K562 (cell line): ENCODE measurements around the gene ANKS1B. TPM values are rescaled to one million over a fixed set of nuclear protein-coding genes. Genes with fewer than 3 reads are reported as not detected.

Experiments
- ATAC-seq: fragments of 200-7000 bp; cut with Tn5 transposase; 3 replicates; pipeline ENCODE4 v1.9.1; 2020; ENCODE audit warnings: moderate library complexity
- BruUV-seq: library from RNA; stranded (reverse); fragments of 400-500 nt; replicated peaks from 2 replicates; lab custom pipeline; 2021; lab: Mats Ljungman, UMichigan
- CTCF ChIA-PET: fragments of 300-600 bp; formaldehyde crosslinking; extraction: SDS; loops from one replicate; lab custom pipeline; 2021; ENCODE audit warnings: low intra/inter-chr PET ratio; lab: Yijun Ruan, JAX
- POLR2A ChIA-PET: fragments of 300-600, 350-650 bp; sonication (Branson Sonifier 250); formaldehyde crosslinking; extraction: SDS; loops from one replicate; lab custom pipeline; 2021; ENCODE audit warnings: antibody characterized with exemption, inconsistent platforms; lab: Yijun Ruan, JAX
- DNase-seq, 4 experiments: peaks; one replicate each; pipeline versions ENCODE4 v3.0.0 to v3.0.0-alpha.2; 2011 to 2018; ENCODE audit warnings: low spot score in 3 of 4, mixed read lengths in 3 of 4; ENCODE audit errors: extremely low read depth in 1 of 4
- FAIRE-seq: peaks from 2 replicates; lab custom pipeline; 2011; peaks lifted over from hg19 to GRCh38; lab: Jason Lieb, UNC
- H2AFZ ChIP-seq: 2 replicates; pipeline ENCODE4 v1.6.0; 2011; ENCODE audit warnings: low read depth, low read length, control low read depth, inconsistent platforms
- H3K27ac ChIP-seq: fragments of 200-600 bp; 3 replicates; pipeline ENCODE4 v1.8.0; 2011; ENCODE audit warnings: low read depth, mild to moderate bottlenecking, control low read depth, inconsistent platforms, low read length, moderate library complexity, mixed read lengths; ENCODE audit errors: extremely low read depth
- H3K27me3 ChIP-seq, 2 experiments: fragments of 300-600 bp in 1 of 2; 2 replicates in 1 of 2; 3 replicates in 1 of 2; pipeline versions ENCODE4 v1.6.0 to v1.8.0; 2011; ENCODE audit warnings: inconsistent platforms in 2 of 2, low read length in 2 of 2, mild to moderate bottlenecking in 1 of 2, mixed read lengths in 1 of 2, moderate library complexity in 1 of 2; ENCODE audit not compliant: control insufficient read depth in 2 of 2, insufficient read depth in 2 of 2
- H3K36me3 ChIP-seq: fragments of 300-600 bp; 3 replicates; pipeline ENCODE4 v1.8.0; 2011; ENCODE audit warnings: mild to moderate bottlenecking, low read length, inconsistent platforms; ENCODE audit not compliant: control insufficient read depth, insufficient read depth
- H3K4me1 ChIP-seq, 2 experiments: fragments of 200-600 bp in 1 of 2; replicated peaks in 1 of 2; 2 replicates in 1 of 2; 3 replicates in 1 of 2; pipeline versions ENCODE4 v1.5.1 to v1.8.0; 2011; ENCODE audit warnings: inconsistent platforms in 2 of 2, low read length in 2 of 2, mild to moderate bottlenecking in 1 of 2, mixed read lengths in 1 of 2, moderate library complexity in 1 of 2; ENCODE audit not compliant: control insufficient read depth in 2 of 2, insufficient read depth in 2 of 2
- H3K4me2 ChIP-seq: 2 replicates; pipeline ENCODE4 v1.6.1; 2011; ENCODE audit warnings: low read length, control low read depth, inconsistent platforms, mixed read lengths; ENCODE audit not compliant: insufficient read depth
- H3K4me3 ChIP-seq: fragments of 200-600 bp; sonication (generic), shearing (Covaris generic); 2 replicates; pipeline ENCODE4 v1.5.1; 2016; ENCODE audit warnings: control low read depth, inconsistent platforms
- H3K79me2 ChIP-seq: fragments of 200-600 bp; 3 replicates; pipeline ENCODE4 v1.8.0; 2011; ENCODE audit warnings: low read length, inconsistent platforms; ENCODE audit not compliant: control insufficient read depth, insufficient read depth
- H3K9ac ChIP-seq, 2 experiments: 2 replicates each; pipeline versions ENCODE4 v1.6.0 to v1.6.1; 2011; ENCODE audit warnings: low read depth in 2 of 2, low read length in 2 of 2, control low read depth in 1 of 2, inconsistent platforms in 1 of 2, mild to moderate bottlenecking in 1 of 2, mixed read lengths in 1 of 2; ENCODE audit not compliant: insufficient read depth in 1 of 2
- H3K9me1 ChIP-seq: one replicate; pipeline ENCODE4 v1.6.0; 2011; ENCODE audit warnings: inconsistent platforms, mild to moderate bottlenecking, low read length, moderate library complexity; ENCODE audit not compliant: control insufficient read depth, insufficient read depth
- H3K9me3 ChIP-seq: replicated peaks from 2 replicates; pipeline ENCODE4 v1.5.1; 2011; ENCODE audit warnings: low read depth, low read length, inconsistent platforms; ENCODE audit not compliant: control insufficient read depth, insufficient read depth
- H4K20me1 ChIP-seq: replicated peaks from 2 replicates; pipeline ENCODE4 v1.6.1; 2011; ENCODE audit warnings: low read length, inconsistent platforms, mixed read lengths; ENCODE audit not compliant: control insufficient read depth, insufficient read depth
- ARHGAP35 ChIP-seq: fragments of 450-650 bp; IDR thresholded peaks from 2 replicates; pipeline ENCODE4 v1.6.1; 2018; ENCODE audit not compliant: partially characterized antibody
- CCNT2 ChIP-seq: IDR thresholded peaks from 2 replicates; pipeline ENCODE4 v1.6.1; 2011; ENCODE audit warnings: borderline replicate concordance, low read depth, mild to moderate bottlenecking, moderate library complexity, mixed read lengths, low read length; ENCODE audit not compliant: insufficient read length; ENCODE audit errors: extremely low read depth
- CREBBP ChIP-seq: IDR thresholded peaks from one replicate; pipeline ENCODE4 v1.6.1; 2012; ENCODE audit warnings: low read depth, mild to moderate bottlenecking, control low read depth, inconsistent platforms, low read length
- HNRNPL ChIP-seq: fragments of 200-400 bp; formaldehyde crosslinking; IDR thresholded peaks from 2 replicates; pipeline ENCODE4 v1.6.1; 2017; ENCODE audit warnings: low read depth, mild to moderate bottlenecking, low read length
- JUN ChIP-seq, 2 experiments: sonication (generic) in 1 of 2; formaldehyde crosslinking in 1 of 2; IDR thresholded peaks; 2 replicates each; pipeline versions ENCODE4 v1.6.1 to v1.8.0; 2012 to 2022; ENCODE audit warnings: borderline replicate concordance in 2 of 2, mild to moderate bottlenecking in 2 of 2, improper control_type of control experiment in 1 of 2, low read depth in 1 of 2, low read length in 1 of 2, missing genetic modification reagents in 1 of 2
- KDM2B ChIP-seq: fragments of 250-450 bp; sonication (Bioruptor Pico); IDR thresholded peaks from 2 replicates; pipeline ENCODE4 v1.8.0; 2021; ENCODE audit warnings: mild to moderate bottlenecking, moderate library complexity
- KLF13 ChIP-seq: fragments of 450-650 bp; IDR thresholded peaks from 2 replicates; pipeline ENCODE4 v1.6.1; 2016; ENCODE audit warnings: missing genetic modification characterization, low read depth, mild to moderate bottlenecking, missing compliant biosample characterization, moderate library complexity, borderline replicate concordance
- MCM3 ChIP-seq: fragments of 450-650 bp; IDR thresholded peaks from 2 replicates; pipeline ENCODE4 v1.6.1; 2016
- ZBTB7A ChIP-seq: IDR thresholded peaks from 2 replicates; pipeline ENCODE4 v1.6.1; 2011; ENCODE audit warnings: low read depth, mild to moderate bottlenecking, low read length, moderate library complexity, borderline replicate concordance; ENCODE audit not compliant: control insufficient read depth
- ZNF124 ChIP-seq: sonication (generic); formaldehyde crosslinking; IDR thresholded peaks from 2 replicates; pipeline ENCODE4 v1.8.1; 2022; ENCODE audit warnings: missing genetic modification reagents
- ZNF175 ChIP-seq: fragments of 200-800 bp; sonication (Bioruptor generic); IDR thresholded peaks from 2 replicates; pipeline ENCODE4 v1.6.1; 2016; ENCODE audit warnings: low read depth, mild to moderate bottlenecking, missing genetic modification characterization, missing compliant biosample characterization
- ZNF780A ChIP-seq: fragments of 250-450 bp; sonication (Bioruptor Pico); IDR thresholded peaks from 2 replicates; pipeline ENCODE4 v1.5.0; 2021; ENCODE audit warnings: mild to moderate bottlenecking
- in situ Hi-C: fragments of 300-500 bp; cut with MboI; formaldehyde crosslinking; loops from 4 replicates; pipeline ENCODE4 v1.15.0; 2018; ENCODE audit warnings: inconsistent platforms, mixed read lengths
- intact Hi-C: fragments of 100-400 bp; cut with micrococcal nuclease; formaldehyde crosslinking; loops from 2 replicates; pipeline ENCODE4 v1.14.2; 2022
- polyA plus RNA-seq, 8 experiments: library from polyadenylated mRNA; depleted of rRNA in 4 of 8; stranded (reverse) in 5 of 8; unstranded in 3 of 8; fragments of >200 nt; fragmentation: Nextera tagmentation in 2 of 8; fragmentation: Illumina TruSeq in 1 of 8; extraction: Ambion mirVana in 2 of 8; extraction: Trizol in 1 of 8; gene quantifications; 2 replicates each; pipeline versions ENCODE4 v1.2.1 to v1.2.3, GENCODE V29; 2011 to 2014; ENCODE audit warnings: inconsistent platforms in 1 of 8, missing spikeins in 1 of 8
- total RNA-seq, 7 experiments: library from RNA; depleted of rRNA in 6 of 7; stranded (reverse); fragments of >200 nt in 6 of 7; fragmentation: Illumina TruSeq in 2 of 7; extraction: Trizol in 2 of 7; gene quantifications; 2 replicates each; pipeline versions ENCODE4 v1.2.1 to v1.2.3, GENCODE V29; 2011 to 2021; ENCODE audit warnings: low replicate concordance in 1 of 7
- TF ChIP-seq, protein P1 (sequence below), 2 experiments: fragments of 450-650 bp in 1 of 2; sonication (generic) in 1 of 2; formaldehyde crosslinking; conservative IDR thresholded peaks; 2 replicates each; pipeline versions ENCODE4 v1.4.0 to v1.8.1; 2020 to 2022; ENCODE audit warnings: mild to moderate bottlenecking in 1 of 2, missing genetic modification reagents in 1 of 2
- TF ChIP-seq, protein P2 (sequence below): fragments of 450-650 bp; IDR thresholded peaks from 2 replicates; pipeline ENCODE4 v1.6.1; 2017; ENCODE audit warnings: antibody characterized with exemption
- TF ChIP-seq, protein P3 (sequence below), 2 experiments: fragments of 450-650 bp; conservative IDR thresholded peaks; 2 replicates each; pipeline ENCODE4 v1.6.1; 2017; ENCODE audit warnings: mild to moderate bottlenecking in 2 of 2, moderate library complexity in 2 of 2
- TF ChIP-seq, protein P4 (sequence below), 2 experiments: fragments of 450-650 bp; IDR thresholded peaks; 2 replicates each; pipeline ENCODE4 v1.6.1; 2016

ANKS1B gene
- total and polyA plus RNA-seq, 9 of the 15 experiments (the other 6 are each of a cell fraction or from before 2014, with no cell fraction given), result 0.04 to 0.47 (median 0.28) TPM; not detected in 4

DNA sequence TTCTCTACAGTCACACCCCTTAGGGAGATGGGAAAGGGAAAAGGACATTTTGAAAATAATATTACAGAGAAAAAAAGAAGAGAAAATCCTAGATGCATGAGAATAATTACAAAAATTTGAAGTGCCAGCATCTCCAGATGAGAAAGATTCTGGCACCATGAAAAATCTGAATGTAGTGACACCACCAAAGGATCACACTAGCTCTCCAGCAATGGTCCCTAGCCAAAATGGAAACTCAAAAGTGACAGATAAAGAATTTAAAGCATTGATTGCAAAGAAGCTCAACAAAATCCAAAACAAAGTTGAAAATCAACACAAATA is 364.6 kb downstream of the ANKS1B start:
- Histone ChIP-seq H3K9me3 (no peaks in the 10 kb centered on the region), H3K9ac (no peak overlapping the region), H3K4me2 (no peak overlapping the region), H3K27me3 (no peaks in the 10 kb centered on the region), H3K4me3 (no peak overlapping the region), H3K36me3 (no peaks in the 10 kb centered on the region), H2AFZ (no peak overlapping the region), H4K20me1 (no peaks in the 10 kb centered on the region), H3K4me1 (no peaks in the 10 kb centered on the region), H3K79me2 (no peaks in the 10 kb centered on the region), H3K27ac (no peak overlapping the region), H3K9me1 (no peaks in the 10 kb centered on the region)
- CTCF ChIA-PET, result no interaction called here
- POLR2A ChIA-PET, result no interaction called here
- intact Hi-C loops, result loop anchor here (2.0 kb wide), 1 partner anchor 577 kb away; no protein-coding TSS in a partner anchor
- TF ChIP-seq ZNF175 (no peak), ZBTB7A (no peak), MCM3 (no peak), KLF13 (no peak), ZNF780A (CRISPR knock-in tag) (no peak), JUN (IDR thresholded peaks at IDR 0.05; ENCODE audit: borderline replicate concordance, low read depth, low read length) (no peak), JUN (CRISPR knock-in tag; IDR thresholded peaks at IDR 0.05; ENCODE audit: borderline replicate concordance) (no peak), ARHGAP35 (no peak), HNRNPL (no peak), ZNF124 (CRISPR knock-in tag) (no peak), CCNT2 (no peak), CREBBP (no peak), KDM2B (CRISPR knock-in tag) (no peak)
- TF ChIP-seq, protein P1, sequence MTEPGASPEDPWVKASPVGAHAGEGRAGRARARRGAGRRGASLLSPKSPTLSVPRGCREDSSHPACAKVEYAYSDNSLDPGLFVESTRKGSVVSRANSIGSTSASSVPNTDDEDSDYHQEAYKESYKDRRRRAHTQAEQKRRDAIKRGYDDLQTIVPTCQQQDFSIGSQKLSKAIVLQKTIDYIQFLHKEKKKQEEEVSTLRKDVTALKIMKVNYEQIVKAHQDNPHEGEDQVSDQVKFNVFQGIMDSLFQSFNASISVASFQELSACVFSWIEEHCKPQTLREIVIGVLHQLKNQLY (CRISPR knock-in tag; conservative IDR thresholded peaks at IDR 0.05), result no peak
- TF ChIP-seq, protein P2, sequence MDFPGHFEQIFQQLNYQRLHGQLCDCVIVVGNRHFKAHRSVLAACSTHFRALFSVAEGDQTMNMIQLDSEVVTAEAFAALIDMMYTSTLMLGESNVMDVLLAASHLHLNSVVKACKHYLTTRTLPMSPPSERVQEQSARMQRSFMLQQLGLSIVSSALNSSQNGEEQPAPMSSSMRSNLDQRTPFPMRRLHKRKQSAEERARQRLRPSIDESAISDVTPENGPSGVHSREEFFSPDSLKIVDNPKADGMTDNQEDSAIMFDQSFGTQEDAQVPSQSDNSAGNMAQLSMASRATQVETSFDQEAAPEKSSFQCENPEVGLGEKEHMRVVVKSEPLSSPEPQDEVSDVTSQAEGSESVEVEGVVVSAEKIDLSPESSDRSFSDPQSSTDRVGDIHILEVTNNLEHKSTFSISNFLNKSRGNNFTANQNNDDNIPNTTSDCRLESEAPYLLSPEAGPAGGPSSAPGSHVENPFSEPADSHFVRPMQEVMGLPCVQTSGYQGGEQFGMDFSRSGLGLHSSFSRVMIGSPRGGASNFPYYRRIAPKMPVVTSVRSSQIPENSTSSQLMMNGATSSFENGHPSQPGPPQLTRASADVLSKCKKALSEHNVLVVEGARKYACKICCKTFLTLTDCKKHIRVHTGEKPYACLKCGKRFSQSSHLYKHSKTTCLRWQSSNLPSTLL, result no peak
- TF ChIP-seq, protein P3, sequence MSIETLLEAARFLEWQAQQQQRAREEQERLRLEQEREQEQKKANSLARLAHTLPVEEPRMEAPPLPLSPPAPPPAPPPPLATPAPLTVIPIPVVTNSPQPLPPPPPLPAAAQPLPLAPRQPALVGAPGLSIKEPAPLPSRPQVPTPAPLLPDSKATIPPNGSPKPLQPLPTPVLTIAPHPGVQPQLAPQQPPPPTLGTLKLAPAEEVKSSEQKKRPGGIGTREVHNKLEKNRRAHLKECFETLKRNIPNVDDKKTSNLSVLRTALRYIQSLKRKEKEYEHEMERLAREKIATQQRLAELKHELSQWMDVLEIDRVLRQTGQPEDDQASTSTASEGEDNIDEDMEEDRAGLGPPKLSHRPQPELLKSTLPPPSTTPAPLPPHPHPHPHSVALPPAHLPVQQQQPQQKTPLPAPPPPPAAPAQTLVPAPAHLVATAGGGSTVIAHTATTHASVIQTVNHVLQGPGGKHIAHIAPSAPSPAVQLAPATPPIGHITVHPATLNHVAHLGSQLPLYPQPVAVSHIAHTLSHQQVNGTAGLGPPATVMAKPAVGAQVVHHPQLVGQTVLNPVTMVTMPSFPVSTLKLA (conservative IDR thresholded peaks at IDR 0.05), result no peak
- TF ChIP-seq, protein P4, sequence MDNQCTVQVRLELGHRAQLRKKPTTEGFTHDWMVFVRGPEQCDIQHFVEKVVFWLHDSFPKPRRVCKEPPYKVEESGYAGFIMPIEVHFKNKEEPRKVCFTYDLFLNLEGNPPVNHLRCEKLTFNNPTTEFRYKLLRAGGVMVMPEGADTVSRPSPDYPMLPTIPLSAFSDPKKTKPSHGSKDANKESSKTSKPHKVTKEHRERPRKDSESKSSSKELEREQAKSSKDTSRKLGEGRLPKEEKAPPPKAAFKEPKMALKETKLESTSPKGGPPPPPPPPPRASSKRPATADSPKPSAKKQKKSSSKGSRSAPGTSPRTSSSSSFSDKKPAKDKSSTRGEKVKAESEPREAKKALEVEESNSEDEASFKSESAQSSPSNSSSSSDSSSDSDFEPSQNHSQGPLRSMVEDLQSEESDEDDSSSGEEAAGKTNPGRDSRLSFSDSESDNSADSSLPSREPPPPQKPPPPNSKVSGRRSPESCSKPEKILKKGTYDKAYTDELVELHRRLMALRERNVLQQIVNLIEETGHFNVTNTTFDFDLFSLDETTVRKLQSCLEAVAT (IDR thresholded peaks at IDR 0.05), result no peak
- in situ Hi-C loops, result no loop called here
- FAIRE-seq, result no peak
- no peak for DNase-seq
- no peak for ATAC-seq
- BruUV-seq, result no TSS peak
